K562 (cell line): ENCODE results near the gene DOCK8. TPM values are rescaled to one million over a fixed set of nuclear protein-coding genes. Genes with fewer than 3 reads are reported as not detected.

ENCODE experiments used
- CHCHD3 ChIP-seq: fragments of 250-450 bp; sonication (Bioruptor Pico); IDR thresholded peaks from 2 replicates; pipeline ENCODE4 v2.1.2; 2022; ENCODE audit warnings: mild to moderate bottlenecking
- CREB1 ChIP-seq, 2 experiments: sonication (generic) in 1 of 2; formaldehyde crosslinking in 1 of 2; IDR thresholded peaks; 2 replicates each; pipeline versions ENCODE4 v1.6.1 to v1.8.0; 2012 to 2022; ENCODE audit warnings: inconsistent platforms in 1 of 2, mild to moderate bottlenecking in 1 of 2, missing genetic modification reagents in 1 of 2, moderate library complexity in 1 of 2
- HNRNPUL1 ChIP-seq: fragments of 200-400 bp; formaldehyde crosslinking; IDR thresholded peaks from 2 replicates; pipeline ENCODE4 v1.6.1; 2017; ENCODE audit warnings: low read length
- NFATC3 ChIP-seq: fragments of 450-650 bp; IDR thresholded peaks from 2 replicates; pipeline ENCODE4 v1.6.1; 2017; ENCODE audit warnings: mild to moderate bottlenecking
- ZNF695 ChIP-seq: fragments of 450-650 bp; formaldehyde crosslinking; IDR thresholded peaks from 2 replicates; pipeline ENCODE4 v1.4.0; 2020; ENCODE audit warnings: mild to moderate bottlenecking, moderate library complexity
- polyA plus RNA-seq, 8 experiments: library from polyadenylated mRNA; depleted of rRNA in 4 of 8; stranded (reverse) in 5 of 8; unstranded in 3 of 8; fragments of >200 nt; fragmentation: Nextera tagmentation in 2 of 8; fragmentation: Illumina TruSeq in 1 of 8; extraction: Ambion mirVana in 2 of 8; extraction: Trizol in 1 of 8; gene quantifications; 2 replicates each; pipeline versions ENCODE4 v1.2.1 to v1.2.3, GENCODE V29; 2011 to 2014; ENCODE audit warnings: inconsistent platforms in 1 of 8, missing spikeins in 1 of 8
- total RNA-seq, 7 experiments: library from RNA; depleted of rRNA in 6 of 7; stranded (reverse); fragments of >200 nt in 6 of 7; fragmentation: Illumina TruSeq in 2 of 7; extraction: Trizol in 2 of 7; gene quantifications; 2 replicates each; pipeline versions ENCODE4 v1.2.1 to v1.2.3, GENCODE V29; 2011 to 2021; ENCODE audit warnings: low replicate concordance in 1 of 7
- TF ChIP-seq, protein P1 (sequence below): fragments of 200-600 bp; sonication (generic); IDR thresholded peaks from one replicate; pipeline ENCODE4 v1.6.1; 2012; ENCODE audit warnings: mild to moderate bottlenecking, low read depth, low read length, inconsistent platforms
- TF ChIP-seq, protein P2 (sequence below): fragments of 450-650 bp; IDR thresholded peaks from 2 replicates; pipeline ENCODE4 v1.6.1; 2016; ENCODE audit warnings: low read depth

DOCK8 gene
- total and polyA plus RNA-seq, 9 of the 15 experiments (the other 6 are each of a cell fraction or from before 2014, with no cell fraction given): 14.4 to 53.8 (median 25.1) TPM

DNA sequence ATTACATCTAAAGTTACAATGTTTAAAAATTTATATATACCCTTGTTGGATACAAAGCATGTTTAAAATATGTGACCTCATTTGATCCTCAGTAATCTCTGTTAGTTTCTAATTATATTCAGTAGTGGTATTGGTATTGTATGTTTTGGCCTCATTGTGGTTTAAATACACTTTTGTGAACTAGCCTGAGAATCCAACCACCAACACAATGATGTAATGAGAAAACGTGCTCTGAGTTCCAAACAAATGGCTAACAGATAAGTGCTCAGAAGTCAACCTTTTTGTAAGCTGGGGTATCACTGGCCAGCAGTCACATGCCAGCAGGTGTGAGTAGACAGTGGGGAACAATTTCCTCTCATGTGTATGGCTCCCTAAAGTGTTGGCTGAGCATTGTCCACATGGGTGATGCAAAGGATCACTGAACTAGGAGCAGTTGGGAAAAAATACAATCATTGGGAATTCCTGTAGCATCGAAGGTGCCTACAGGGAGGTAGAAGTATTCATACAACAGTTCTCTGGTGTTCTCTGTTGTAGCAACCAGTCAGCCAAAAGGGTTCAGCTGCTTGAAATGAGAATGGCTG, 56.1 kb downstream of the DOCK8 start (continued):
- TF ChIP-seq CREB1 (IDR thresholded peaks at IDR 0.05): no peak
- TF ChIP-seq CREB1 (CRISPR knock-in tag; IDR thresholded peaks at IDR 0.05): no peak
- TF ChIP-seq, protein P1, sequence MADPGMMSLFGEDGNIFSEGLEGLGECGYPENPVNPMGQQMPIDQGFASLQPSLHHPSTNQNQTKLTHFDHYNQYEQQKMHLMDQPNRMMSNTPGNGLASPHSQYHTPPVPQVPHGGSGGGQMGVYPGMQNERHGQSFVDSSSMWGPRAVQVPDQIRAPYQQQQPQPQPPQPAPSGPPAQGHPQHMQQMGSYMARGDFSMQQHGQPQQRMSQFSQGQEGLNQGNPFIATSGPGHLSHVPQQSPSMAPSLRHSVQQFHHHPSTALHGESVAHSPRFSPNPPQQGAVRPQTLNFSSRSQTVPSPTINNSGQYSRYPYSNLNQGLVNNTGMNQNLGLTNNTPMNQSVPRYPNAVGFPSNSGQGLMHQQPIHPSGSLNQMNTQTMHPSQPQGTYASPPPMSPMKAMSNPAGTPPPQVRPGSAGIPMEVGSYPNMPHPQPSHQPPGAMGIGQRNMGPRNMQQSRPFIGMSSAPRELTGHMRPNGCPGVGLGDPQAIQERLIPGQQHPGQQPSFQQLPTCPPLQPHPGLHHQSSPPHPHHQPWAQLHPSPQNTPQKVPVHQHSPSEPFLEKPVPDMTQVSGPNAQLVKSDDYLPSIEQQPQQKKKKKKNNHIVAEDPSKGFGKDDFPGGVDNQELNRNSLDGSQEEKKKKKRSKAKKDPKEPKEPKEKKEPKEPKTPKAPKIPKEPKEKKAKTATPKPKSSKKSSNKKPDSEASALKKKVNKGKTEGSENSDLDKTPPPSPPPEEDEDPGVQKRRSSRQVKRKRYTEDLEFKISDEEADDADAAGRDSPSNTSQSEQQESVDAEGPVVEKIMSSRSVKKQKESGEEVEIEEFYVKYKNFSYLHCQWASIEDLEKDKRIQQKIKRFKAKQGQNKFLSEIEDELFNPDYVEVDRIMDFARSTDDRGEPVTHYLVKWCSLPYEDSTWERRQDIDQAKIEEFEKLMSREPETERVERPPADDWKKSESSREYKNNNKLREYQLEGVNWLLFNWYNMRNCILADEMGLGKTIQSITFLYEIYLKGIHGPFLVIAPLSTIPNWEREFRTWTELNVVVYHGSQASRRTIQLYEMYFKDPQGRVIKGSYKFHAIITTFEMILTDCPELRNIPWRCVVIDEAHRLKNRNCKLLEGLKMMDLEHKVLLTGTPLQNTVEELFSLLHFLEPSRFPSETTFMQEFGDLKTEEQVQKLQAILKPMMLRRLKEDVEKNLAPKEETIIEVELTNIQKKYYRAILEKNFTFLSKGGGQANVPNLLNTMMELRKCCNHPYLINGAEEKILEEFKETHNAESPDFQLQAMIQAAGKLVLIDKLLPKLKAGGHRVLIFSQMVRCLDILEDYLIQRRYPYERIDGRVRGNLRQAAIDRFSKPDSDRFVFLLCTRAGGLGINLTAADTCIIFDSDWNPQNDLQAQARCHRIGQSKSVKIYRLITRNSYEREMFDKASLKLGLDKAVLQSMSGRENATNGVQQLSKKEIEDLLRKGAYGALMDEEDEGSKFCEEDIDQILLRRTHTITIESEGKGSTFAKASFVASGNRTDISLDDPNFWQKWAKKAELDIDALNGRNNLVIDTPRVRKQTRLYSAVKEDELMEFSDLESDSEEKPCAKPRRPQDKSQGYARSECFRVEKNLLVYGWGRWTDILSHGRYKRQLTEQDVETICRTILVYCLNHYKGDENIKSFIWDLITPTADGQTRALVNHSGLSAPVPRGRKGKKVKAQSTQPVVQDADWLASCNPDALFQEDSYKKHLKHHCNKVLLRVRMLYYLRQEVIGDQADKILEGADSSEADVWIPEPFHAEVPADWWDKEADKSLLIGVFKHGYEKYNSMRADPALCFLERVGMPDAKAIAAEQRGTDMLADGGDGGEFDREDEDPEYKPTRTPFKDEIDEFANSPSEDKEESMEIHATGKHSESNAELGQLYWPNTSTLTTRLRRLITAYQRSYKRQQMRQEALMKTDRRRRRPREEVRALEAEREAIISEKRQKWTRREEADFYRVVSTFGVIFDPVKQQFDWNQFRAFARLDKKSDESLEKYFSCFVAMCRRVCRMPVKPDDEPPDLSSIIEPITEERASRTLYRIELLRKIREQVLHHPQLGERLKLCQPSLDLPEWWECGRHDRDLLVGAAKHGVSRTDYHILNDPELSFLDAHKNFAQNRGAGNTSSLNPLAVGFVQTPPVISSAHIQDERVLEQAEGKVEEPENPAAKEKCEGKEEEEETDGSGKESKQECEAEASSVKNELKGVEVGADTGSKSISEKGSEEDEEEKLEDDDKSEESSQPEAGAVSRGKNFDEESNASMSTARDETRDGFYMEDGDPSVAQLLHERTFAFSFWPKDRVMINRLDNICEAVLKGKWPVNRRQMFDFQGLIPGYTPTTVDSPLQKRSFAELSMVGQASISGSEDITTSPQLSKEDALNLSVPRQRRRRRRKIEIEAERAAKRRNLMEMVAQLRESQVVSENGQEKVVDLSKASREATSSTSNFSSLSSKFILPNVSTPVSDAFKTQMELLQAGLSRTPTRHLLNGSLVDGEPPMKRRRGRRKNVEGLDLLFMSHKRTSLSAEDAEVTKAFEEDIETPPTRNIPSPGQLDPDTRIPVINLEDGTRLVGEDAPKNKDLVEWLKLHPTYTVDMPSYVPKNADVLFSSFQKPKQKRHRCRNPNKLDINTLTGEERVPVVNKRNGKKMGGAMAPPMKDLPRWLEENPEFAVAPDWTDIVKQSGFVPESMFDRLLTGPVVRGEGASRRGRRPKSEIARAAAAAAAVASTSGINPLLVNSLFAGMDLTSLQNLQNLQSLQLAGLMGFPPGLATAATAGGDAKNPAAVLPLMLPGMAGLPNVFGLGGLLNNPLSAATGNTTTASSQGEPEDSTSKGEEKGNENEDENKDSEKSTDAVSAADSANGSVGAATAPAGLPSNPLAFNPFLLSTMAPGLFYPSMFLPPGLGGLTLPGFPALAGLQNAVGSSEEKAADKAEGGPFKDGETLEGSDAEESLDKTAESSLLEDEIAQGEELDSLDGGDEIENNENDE: no peak
- TF ChIP-seq, protein P2, sequence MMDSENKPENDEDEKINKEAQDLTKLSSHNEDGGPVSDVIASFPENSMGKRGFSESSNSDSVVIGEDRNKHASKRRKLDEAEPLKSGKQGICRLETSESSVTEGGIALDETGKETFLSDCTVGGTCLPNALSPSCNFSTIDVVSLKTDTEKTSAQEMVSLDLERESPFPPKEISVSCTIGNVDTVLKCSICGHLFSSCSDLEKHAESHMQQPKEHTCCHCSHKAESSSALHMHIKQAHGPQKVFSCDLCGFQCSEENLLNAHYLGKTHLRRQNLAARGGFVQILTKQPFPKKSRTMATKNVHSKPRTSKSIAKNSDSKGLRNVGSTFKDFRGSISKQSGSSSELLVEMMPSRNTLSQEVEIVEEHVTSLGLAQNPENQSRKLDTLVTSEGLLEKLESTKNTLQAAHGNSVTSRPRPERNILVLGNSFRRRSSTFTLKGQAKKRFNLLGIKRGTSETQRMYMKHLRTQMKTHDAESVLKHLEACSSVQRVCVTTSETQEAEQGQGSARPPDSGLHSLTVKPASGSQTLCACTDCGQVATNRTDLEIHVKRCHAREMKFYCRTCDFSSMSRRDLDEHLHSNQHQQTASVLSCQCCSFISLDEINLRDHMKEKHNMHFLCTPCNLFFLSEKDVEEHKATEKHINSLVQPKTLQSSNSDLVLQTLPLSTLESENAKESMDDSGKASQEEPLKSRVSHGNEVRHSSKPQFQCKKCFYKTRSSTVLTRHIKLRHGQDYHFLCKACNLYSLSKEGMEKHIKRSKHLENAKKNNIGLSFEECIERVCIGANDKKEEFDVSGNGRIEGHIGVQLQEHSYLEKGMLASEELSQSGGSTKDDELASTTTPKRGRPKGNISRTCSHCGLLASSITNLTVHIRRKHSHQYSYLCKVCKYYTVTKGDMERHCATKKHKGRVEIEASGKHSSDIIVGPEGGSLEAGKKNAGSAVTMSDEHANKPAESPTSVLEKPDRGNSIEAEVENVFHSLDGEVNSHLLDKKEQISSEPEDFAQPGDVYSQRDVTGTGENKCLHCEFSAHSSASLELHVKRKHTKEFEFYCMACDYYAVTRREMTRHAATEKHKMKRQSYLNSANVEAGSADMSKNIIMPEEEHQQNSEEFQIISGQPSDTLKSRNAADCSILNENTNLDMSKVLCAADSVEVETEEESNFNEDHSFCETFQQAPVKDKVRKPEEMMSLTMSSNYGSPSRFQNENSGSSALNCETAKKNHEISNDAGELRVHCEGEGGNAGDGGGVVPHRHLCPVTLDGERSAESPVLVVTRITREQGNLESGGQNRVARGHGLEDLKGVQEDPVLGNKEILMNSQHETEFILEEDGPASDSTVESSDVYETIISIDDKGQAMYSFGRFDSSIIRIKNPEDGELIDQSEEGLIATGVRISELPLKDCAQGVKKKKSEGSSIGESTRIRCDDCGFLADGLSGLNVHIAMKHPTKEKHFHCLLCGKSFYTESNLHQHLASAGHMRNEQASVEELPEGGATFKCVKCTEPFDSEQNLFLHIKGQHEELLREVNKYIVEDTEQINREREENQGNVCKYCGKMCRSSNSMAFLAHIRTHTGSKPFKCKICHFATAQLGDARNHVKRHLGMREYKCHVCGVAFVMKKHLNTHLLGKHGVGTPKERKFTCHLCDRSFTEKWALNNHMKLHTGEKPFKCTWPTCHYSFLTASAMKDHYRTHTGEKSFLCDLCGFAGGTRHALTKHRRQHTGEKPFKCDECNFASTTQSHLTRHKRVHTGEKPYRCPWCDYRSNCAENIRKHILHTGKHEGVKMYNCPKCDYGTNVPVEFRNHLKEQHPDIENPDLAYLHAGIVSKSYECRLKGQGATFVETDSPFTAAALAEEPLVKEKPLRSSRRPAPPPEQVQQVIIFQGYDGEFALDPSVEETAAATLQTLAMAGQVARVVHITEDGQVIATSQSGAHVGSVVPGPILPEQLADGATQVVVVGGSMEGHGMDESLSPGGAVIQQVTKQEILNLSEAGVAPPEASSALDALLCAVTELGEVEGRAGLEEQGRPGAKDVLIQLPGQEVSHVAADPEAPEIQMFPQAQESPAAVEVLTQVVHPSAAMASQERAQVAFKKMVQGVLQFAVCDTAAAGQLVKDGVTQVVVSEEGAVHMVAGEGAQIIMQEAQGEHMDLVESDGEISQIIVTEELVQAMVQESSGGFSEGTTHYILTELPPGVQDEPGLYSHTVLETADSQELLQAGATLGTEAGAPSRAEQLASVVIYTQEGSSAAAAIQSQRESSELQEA: no peak
- no peak for TF ChIP-seq ZNF695 (CRISPR knock-in tag)
- TF ChIP-seq NFATC3: no peak
- TF ChIP-seq CHCHD3: no peak
- TF ChIP-seq HNRNPUL1: no peak
